ENCODE results near the gene GAS5.

GRCh38 chr1:173884701-173885100, 16.9 kb upstream of the GAS5 start:
- TF ChIP-seq CTCF (IDR thresholded peaks at IDR 0.05): no peak
- TF ChIP-seq ZFX (IDR thresholded peaks at IDR 0.05; ENCODE audit: borderline replicate concordance): no peak

All from 22Rv1 (cell line).